Prostate gland (tissue), 2 donors: Measurements from ENCODE around the gene SLC22A1.

Source experiments
- CTCF ChIP-seq, 4 experiments: fragments of 200-600 bp in 2 of 4; fragments of 450-650 bp in 2 of 4; sonication (generic) in 2 of 4; IDR thresholded peaks; 1 replicate in 3 of 4; 2 replicates in 1 of 4; pipeline ENCODE4 v1.5.1; 2016 to 2019; ENCODE audit warnings: antibody characterized with exemption in 4 of 4, mild to moderate bottlenecking in 2 of 4, moderate library complexity in 2 of 4
- POLR2A ChIP-seq: fragments of 450-650 bp; IDR thresholded peaks from one replicate; pipeline ENCODE4 v1.6.1; 2016; ENCODE audit warnings: antibody characterized with exemption, mild to moderate bottlenecking

- no peak for TF ChIP-seq CTCF (IDR thresholded peaks at IDR 0.05)
- TF ChIP-seq POLR2A = no peak
Measured at GRCh38 chr6:160111806-160112205, 9.8 kb upstream of the SLC22A1 start.
